Activated naive CD4-positive, alpha-beta T cell treated with anti-CD3 and anti-CD28 coated beads, Interleukin-2, amount 10 ng/mL, durations not matched to agents 7 days and 5 days (primary cell): ENCODE data around the gene TLL2.

Source experiments
- CTCF ChIA-PET: fragments of 350-600 bp; sonication (Branson Sonifier 250); formaldehyde crosslinking; loops from one replicate; lab custom pipeline; 2021; ENCODE audit warnings: antibody characterized with exemption; lab: Charles Lee
- DNase-seq: peaks from one replicate; pipeline ENCODE4 v3.0.0-alpha.2; 2020
- H3K27ac Mint-ChIP-seq: one replicate; pipeline ENCODE4 v1.8.0; 2021; ENCODE audit warnings: mild to moderate bottlenecking, moderate library complexity, mixed read lengths
- H3K27me3 Mint-ChIP-seq: one replicate; pipeline ENCODE4 v1.8.0; 2021; ENCODE audit warnings: mild to moderate bottlenecking, mixed read lengths
- H3K36me3 Mint-ChIP-seq: one replicate; pipeline ENCODE4 v1.8.0; 2021; ENCODE audit warnings: mixed read lengths
- H3K4me1 Mint-ChIP-seq: one replicate; pipeline ENCODE4 v1.8.0; 2021; ENCODE audit warnings: mixed read lengths
- H3K4me3 Mint-ChIP-seq: one replicate; pipeline ENCODE4 v1.8.0; 2021; ENCODE audit warnings: mild to moderate bottlenecking, moderate library complexity, mixed read lengths
- H3K9me3 Mint-ChIP-seq: one replicate; pipeline ENCODE4 v1.8.0; 2021; ENCODE audit warnings: mixed read lengths

TLL2 gene

DNA sequence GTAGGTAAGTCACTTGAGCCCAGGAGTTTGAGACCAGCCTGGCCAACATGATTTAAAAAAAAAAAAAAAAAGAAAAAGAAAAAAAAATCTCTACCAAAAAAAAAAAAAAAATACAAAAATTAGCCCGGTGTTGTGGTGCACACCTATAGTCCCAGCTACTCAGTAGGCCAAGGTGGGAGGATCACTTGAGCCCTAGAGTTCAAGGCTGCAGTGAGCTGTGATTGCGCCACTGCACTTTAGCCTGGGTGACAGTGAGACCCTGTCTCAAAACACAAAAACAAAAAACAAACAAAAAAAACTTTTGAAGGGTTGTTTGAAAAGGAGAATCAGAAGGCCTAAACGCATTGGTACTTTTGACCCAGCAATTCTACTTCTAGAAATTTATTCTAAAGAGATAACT is 13.7 kb downstream of the TLL2 start:
- H3K27ac Mint-ChIP-seq = no peak overlapping the region

DNA sequence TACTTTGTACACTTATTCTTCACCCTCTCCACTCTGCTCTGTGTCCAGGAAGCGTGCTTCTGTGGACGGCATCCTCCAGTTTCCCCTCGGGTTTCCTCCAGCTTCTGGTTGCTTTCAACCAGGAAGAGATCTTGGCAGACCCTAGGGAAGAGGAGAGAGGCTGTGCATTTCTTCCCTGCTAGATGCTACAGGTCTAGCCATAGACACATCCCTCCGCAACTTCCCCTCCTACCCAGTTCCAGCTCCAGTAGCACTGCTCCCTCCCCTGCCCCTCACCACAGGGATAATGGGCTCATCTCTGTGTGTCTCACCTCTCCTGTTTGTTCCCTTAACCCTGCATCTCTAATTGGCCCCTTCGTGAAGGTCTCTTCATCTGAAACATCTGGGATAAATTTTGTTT is 16.3 kb downstream of the TLL2 start:
- CTCF ChIA-PET = interaction anchor here (1.2 kb wide), 1 partner anchor 699 kb away, joined by 4 read pairs; no protein-coding TSS in a partner anchor
- Mint-ChIP-seq H3K36me3 (no peaks in the 10 kb centered on the region), H3K27me3 (peaks cover 29% of the 10 kb centered on the region), H3K4me3 (no peak overlapping the region), H3K4me1 (no peaks in the 10 kb centered on the region), H3K9me3 (no peaks in the 10 kb centered on the region), H3K27ac (no peak overlapping the region)
- no peak for DNase-seq

More for the DNA sequence above, 13.7 kb downstream of the TLL2 start:
- peaks cover 27% of the 10 kb centered on the region for H3K27me3 Mint-ChIP-seq
- no peaks in the 10 kb centered on the region for H3K4me1 Mint-ChIP-seq
- no peak for DNase-seq
- CTCF ChIA-PET = interaction anchor here (1.8 kb wide), 1 partner anchor 10 kb away, joined by 3 read pairs; no protein-coding TSS in a partner anchor
- H3K4me3 Mint-ChIP-seq = no peak overlapping the region
- H3K36me3 Mint-ChIP-seq = no peaks in the 10 kb centered on the region
- H3K9me3 Mint-ChIP-seq = no peaks in the 10 kb centered on the region

DNA sequence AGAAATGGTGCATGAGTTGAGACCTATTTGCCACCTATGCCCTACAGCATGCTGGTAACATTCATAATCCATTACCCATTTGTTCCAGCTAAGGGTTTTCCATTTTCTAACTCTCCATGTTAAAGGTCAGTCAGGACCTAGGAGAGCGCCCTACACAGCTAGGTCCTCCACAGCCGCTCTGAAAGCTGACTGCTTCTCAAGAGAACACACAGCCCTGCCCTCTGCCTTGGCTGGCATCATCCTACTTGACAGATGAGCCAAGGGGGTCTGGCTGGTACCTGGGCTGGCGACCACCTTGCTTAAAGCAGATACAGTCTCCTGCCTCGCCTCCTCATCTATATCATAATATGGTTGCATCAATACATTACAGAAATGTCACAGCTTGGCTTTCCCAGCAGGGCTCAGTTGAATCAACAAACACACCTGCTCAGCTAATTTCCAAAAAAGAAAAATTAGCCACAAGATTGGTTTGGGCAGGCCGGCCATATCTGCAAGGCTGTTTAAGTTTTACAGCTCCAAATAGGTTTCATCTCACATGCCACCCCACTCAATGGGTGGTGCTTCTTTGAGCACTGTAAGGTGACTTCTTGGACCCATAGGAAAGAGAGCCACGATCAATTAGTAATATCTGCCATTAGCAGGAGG is 17.3 kb downstream of the TLL2 start:
- CTCF ChIA-PET = no interaction called here
- H3K4me1 Mint-ChIP-seq = no peaks in the 10 kb centered on the region
- H3K27me3 Mint-ChIP-seq = peaks cover 23% of the 10 kb centered on the region
- DNase-seq = no peak
- no peaks in the 10 kb centered on the region for H3K9me3 Mint-ChIP-seq
- no peak overlapping the region for H3K4me3 Mint-ChIP-seq
- no peak overlapping the region for H3K27ac Mint-ChIP-seq
- H3K36me3 Mint-ChIP-seq = no peaks in the 10 kb centered on the region

DNA sequence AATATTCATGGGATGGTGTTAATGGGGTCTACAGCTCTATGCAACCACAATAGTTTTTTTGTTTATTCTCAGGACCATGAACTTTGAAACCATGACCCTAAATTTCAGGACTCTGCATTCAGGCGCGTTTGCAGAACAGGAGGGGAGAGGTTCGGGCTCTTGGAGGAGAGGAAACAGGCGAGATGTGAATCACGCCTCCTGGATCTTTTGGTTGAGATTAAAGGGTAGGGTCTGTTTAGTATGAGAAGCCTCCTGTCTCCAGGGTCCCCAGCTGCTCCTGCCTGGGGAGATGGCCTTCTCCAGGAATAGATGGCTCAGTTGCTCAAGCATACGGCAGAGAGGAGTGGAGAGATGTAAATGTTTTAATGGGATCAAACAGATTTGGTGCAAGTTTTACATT is 18.2 kb downstream of the TLL2 start:
- Mint-ChIP-seq H3K4me3 (no peak overlapping the region), H3K27ac (no peak overlapping the region), H3K27me3 (peaks cover 18% of the 10 kb centered on the region), H3K4me1 (no peaks in the 10 kb centered on the region), H3K36me3 (no peaks in the 10 kb centered on the region), H3K9me3 (no peaks in the 10 kb centered on the region)
- DNase-seq = no peak
- CTCF ChIA-PET = no interaction called here

DNA sequence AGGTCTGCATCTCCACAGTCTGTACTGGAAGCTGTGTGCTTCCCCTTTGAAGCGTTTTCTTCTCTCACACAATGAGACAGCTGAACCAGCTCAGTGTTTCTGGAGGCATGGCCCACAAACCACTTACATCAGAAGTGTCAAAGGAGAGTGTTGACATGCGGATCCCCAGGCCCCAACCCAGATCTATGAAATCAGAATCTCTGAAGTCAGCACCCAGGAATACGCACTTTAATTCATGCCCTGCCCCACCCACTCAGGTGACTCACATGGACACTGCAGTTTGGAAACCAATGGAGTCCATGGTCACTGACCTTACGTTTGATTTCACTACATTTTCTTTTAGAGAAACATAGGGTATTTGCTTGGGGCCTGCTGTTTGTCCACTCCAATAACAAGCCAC is 19.0 kb downstream of the TLL2 start:
- CTCF ChIA-PET = no interaction called here
- H3K27me3 Mint-ChIP-seq = peaks cover 18% of the 10 kb centered on the region
- H3K4me1 Mint-ChIP-seq = no peaks in the 10 kb centered on the region
- H3K36me3 Mint-ChIP-seq = no peaks in the 10 kb centered on the region
- H3K4me3 Mint-ChIP-seq = no peak overlapping the region
- no peaks in the 10 kb centered on the region for H3K9me3 Mint-ChIP-seq
- no peak for DNase-seq
- no peak overlapping the region for H3K27ac Mint-ChIP-seq

DNA sequence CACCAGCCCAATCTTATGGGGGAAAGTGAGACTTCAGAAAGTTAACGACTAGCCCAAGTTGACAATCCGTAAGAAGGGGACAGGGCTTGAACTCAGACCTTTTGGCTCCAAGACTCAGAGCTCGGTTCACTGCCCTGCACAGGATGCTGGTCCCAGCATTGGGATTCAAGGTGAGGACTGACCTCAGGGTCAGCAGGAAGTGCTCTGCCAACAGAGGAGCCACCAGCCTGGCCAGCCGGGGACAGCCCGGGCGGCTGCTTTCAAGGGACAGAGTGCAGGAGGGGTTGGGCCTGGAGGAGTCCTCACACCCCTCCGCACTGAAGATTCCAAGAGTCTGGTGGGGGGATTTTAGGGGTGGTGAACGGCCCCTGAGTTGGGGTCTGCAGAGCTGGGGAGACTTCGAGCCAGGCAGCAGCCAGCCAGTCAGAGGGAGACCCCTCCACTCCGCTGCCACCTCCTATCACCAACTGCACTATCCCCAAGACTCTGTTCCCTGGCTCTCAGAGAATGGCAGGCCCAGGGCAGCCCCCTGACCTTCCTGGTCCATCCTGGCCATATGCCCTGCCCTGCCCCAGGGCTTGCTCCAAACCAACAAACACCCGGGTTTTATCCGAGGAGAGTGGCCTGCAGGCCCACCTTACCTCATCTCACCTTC is 19.7 kb downstream of the TLL2 start:
- H3K36me3 Mint-ChIP-seq = no peaks in the 10 kb centered on the region
- H3K27ac Mint-ChIP-seq = no peak overlapping the region
- CTCF ChIA-PET = no interaction called here
- H3K27me3 Mint-ChIP-seq = peaks cover 18% of the 10 kb centered on the region
- no peak overlapping the region for H3K4me3 Mint-ChIP-seq
- no peaks in the 10 kb centered on the region for H3K9me3 Mint-ChIP-seq
- H3K4me1 Mint-ChIP-seq = no peaks in the 10 kb centered on the region
- no peak for DNase-seq

DNA sequence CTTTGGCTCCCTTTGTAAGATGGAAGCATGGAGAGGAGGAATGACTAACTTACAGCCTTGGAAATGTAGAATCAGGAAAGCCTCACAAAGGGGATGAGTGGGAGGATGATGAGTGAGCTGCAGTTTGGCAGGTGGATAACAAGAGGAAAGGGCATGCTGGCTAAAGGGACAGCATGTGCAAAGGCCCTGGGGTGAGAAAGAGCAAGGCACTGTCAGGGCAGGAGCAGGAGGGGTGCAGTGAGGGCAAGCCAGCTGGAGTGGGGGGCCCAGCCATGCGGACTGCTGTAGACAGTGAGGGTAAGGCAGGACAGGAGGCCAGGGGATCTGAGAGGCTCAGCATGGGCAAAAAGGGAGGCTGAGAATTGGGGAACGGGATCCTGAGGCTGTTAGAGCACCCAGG is 20.5 kb downstream of the TLL2 start:
- no peaks in the 10 kb centered on the region for H3K36me3 Mint-ChIP-seq
- H3K4me1 Mint-ChIP-seq = no peaks in the 10 kb centered on the region
- CTCF ChIA-PET = no interaction called here
- H3K27ac Mint-ChIP-seq = no peak overlapping the region
- no peaks in the 10 kb centered on the region for H3K9me3 Mint-ChIP-seq
- H3K27me3 Mint-ChIP-seq = peaks cover 12% of the 10 kb centered on the region
- H3K4me3 Mint-ChIP-seq = no peak overlapping the region
- no peak for DNase-seq

DNA sequence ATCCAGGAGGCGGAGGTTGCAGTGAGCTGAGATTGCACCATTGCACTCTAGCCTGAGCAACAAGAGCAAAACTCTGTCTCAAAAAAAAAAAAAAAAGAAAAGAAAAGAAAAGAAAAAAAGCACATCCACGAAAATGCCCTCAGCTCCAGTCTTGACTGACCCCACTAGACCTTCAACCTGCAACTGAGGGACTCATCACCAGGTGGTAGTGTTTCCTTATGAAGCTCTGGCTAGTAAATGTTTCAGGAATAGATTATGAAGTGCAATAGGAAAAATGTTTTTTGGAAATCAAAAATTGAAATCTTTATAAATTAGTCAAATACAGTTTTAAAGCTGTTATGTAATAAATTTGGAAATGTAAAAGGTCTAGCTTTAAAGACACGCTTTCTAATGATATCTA is 22.4 kb downstream of the TLL2 start:
- no peak for DNase-seq
- no peaks in the 10 kb centered on the region for H3K4me1 Mint-ChIP-seq
- H3K27me3 Mint-ChIP-seq = peaks cover 15% of the 10 kb centered on the region
- H3K36me3 Mint-ChIP-seq = no peaks in the 10 kb centered on the region
- CTCF ChIA-PET = interaction anchor here (1.1 to 1.5 kb wide), 2 partner anchors 24 to 150 kb away, joined by 3 to 4 read pairs; no protein-coding TSS in a partner anchor
- no peaks in the 10 kb centered on the region for H3K9me3 Mint-ChIP-seq
- H3K4me3 Mint-ChIP-seq = no peak overlapping the region
- no peak overlapping the region for H3K27ac Mint-ChIP-seq

DNA sequence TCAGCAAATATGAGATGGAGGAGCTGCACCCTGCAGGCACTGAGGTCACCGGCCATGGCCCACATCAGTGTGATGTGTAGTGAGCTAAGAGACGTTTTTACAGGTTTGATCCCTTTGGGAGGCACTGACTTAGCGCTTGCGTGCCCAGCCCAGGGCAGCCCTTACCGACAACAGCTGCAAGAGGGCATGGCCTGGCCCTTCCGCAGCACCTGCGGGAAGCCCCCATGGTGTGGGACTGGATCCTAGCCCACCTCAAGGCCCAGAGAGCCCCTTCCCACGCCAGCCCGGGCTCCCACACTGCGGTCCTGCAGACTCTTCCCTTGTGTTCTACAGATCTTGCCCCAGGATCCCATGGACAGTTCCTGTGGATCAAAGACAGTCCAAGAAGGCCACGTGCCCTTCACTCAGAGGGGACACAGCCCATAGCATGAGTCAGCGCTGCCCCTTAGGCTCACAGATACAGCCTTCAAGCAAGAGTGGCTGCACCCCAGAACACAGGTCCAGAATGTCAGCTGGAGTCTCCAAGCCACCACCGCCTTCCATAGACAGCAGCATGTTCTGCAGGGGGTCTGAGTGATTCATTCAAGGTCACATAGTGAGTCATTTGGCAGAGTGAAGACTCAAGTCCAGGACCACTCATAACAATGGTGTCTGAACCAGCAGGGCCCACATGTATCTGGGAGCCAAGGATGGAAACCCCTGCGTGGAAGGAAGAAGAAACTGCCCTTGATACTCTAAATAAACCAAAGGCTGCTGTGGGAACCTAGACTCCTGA is 25.4 kb downstream of the TLL2 start:
- CTCF ChIA-PET = no interaction called here
- H3K4me3 Mint-ChIP-seq = no peak overlapping the region
- no peaks in the 10 kb centered on the region for H3K9me3 Mint-ChIP-seq
- H3K27me3 Mint-ChIP-seq = peaks cover 10% of the 10 kb centered on the region
- H3K36me3 Mint-ChIP-seq = no peaks in the 10 kb centered on the region
- no peak overlapping the region for H3K27ac Mint-ChIP-seq
- DNase-seq = no peak
- no peaks in the 10 kb centered on the region for H3K4me1 Mint-ChIP-seq

DNA sequence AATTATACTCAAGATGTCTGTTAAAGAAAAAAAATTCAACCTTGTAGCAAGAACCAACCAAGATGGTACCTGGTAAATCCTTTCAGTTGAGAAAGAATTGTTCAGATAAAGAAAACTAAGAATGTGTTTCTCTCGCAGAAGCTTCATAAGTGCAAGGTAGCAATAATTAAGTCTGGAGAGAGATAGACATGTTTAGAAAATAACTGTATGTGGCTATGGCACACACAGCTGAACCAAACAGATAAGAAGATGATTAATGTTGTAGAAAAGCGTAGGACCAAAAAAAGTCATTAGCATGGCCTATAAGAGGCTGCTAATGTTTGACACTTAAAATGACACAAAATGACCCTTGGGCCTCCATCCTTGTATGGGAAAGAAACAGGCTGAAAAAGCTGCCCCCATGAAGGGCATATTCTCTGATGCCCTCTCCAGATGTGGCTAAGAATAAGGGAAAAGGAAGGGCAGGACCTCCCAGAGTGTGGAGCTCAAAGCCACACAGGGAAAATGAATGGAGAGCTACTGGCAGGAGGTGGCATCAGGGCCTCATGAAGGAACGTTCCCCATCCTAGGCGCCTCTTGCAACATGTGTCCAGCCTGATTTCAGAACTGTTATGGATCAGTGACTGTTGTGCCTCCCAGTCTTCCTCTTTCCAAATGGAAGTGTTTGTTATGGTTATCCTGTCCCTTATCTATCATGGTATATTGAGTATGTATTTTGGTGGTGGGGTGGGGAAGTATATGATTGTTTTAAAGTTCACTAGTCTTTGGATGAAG is 30.7 kb downstream of the TLL2 start:
- Mint-ChIP-seq H3K27me3 (peaks cover 28% of the 10 kb centered on the region), H3K9me3 (no peaks in the 10 kb centered on the region)
- DNase-seq = no peak

DNA sequence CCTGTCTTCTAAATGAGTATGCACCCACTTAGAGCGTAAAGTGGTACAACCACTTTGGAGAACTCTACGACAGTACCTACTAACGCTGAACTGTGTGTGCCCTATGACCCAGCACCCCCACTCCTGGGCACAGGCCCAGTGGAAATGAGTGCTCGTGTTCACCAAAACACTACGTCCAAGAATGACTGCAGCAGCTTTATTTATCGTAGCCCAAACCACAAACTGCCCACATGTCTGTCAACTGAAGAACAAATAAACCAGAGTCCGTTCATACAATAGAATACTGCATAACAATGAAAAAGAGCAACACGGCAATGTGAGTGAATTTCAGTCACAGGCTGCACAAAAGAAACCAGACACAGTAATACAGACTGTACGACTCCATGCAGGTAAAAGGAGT is 35.4 kb downstream of the TLL2 start:
- Mint-ChIP-seq H3K4me3 (no peak overlapping the region), H3K4me1 (no peaks in the 10 kb centered on the region), H3K27ac (no peak overlapping the region), H3K36me3 (no peaks in the 10 kb centered on the region), H3K9me3 (no peaks in the 10 kb centered on the region), H3K27me3 (peaks cover 38% of the 10 kb centered on the region)
- CTCF ChIA-PET = no interaction called here
- no peak for DNase-seq

More for the DNA sequence above, 30.7 kb downstream of the TLL2 start:
- no peak overlapping the region for H3K4me3 Mint-ChIP-seq
- no peaks in the 10 kb centered on the region for H3K4me1 Mint-ChIP-seq
- H3K27ac Mint-ChIP-seq = no peak overlapping the region
- CTCF ChIA-PET = interaction anchor here (0.5 kb wide), 1 partner anchor 533 kb away, joined by 3 read pairs; no protein-coding TSS in a partner anchor
- no peaks in the 10 kb centered on the region for H3K36me3 Mint-ChIP-seq

DNA sequence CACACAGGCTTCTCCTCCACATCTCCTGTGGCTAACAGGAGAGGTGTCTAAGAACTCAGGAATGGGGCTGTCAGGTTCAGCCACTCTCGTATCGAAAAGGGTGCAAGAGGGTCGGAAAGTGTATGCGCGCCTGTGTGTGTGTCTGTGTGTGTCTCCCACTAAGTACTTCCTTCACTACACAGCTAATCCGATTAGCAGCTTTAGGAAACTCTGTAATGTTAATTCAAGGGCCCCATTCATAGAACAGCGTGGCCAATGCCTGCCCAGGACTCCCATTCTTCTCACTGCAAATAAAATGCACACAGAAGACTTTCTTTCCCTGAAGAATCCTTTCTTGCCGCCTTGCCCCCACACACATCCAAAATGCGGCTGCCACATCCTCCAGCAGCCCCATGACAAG is 39.9 kb downstream of the TLL2 start:
- Mint-ChIP-seq H3K4me3 (no peak overlapping the region), H3K27ac (no peak overlapping the region), H3K36me3 (no peaks in the 10 kb centered on the region), H3K27me3 (peaks cover 52% of the 10 kb centered on the region), H3K4me1 (no peaks in the 10 kb centered on the region), H3K9me3 (no peaks in the 10 kb centered on the region)
- CTCF ChIA-PET = no interaction called here
- DNase-seq = no peak

DNA sequence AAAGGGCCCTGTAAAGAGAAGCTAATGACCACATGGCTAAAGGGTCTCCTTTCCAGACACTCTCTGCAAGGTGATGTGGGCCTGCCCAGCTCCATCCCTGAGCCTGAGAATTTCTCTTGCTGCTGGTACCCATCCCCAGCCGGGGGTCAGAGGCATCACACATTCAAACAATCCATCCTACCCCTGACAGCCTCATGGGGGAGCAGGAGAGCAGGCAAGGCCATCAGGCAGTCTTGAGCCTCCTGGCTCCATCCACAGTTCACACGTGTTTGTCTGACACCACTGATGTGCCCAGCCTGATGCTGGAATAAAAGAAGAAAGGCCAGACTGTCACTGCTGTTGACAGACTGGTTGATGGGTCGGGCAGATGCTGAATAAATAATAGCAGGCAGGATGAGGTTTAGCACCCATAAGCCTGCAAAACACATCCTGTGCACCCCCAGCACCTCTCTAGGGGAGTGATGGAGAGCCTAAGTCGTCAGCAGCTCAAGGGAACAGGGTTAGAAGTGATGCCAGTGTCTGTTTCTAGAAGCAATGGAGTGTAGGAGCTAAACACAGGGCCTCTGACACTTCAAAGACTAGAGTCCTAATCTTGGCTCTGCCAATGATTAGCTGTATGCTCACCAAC is 43.5 kb downstream of the TLL2 start:
- DNase-seq = peak; percentile 42
- Mint-ChIP-seq H3K36me3 (no peaks in the 10 kb centered on the region), H3K4me1 (no peaks in the 10 kb centered on the region), H3K27ac (no peak overlapping the region), H3K9me3 (no peaks in the 10 kb centered on the region), H3K4me3 (no peak overlapping the region), H3K27me3 (peaks cover 63% of the 10 kb centered on the region)
- CTCF ChIA-PET = interaction anchor here (1.0 to 1.2 kb wide), 2 partner anchors 10 to 43 kb away, joined by 3 read pairs; partner anchors contain the start of gene TLL2
